ENCODE results near the gene UBAC2.

DNA sequence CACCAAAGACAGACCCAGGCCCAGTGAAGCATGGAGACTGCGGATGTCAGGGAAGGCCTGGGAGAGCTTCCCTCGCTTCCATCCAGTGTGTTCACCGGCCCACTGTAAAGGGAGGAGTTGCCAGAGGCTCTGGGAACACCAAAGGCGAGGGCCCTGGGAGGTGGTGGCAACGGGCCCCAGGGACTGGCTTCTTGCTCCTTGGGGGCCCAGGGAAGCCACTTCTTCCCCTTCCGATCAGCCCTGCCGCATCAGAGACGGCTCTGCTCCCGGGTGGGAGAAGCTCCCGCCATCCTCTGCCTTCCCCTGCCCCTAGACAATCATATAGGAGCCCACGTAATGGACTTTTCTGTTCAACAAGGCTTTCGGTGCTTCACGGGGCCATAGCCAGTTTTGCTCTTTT, 189.9 kb downstream of the UBAC2 start:
- TF ChIP-seq, protein P1, sequence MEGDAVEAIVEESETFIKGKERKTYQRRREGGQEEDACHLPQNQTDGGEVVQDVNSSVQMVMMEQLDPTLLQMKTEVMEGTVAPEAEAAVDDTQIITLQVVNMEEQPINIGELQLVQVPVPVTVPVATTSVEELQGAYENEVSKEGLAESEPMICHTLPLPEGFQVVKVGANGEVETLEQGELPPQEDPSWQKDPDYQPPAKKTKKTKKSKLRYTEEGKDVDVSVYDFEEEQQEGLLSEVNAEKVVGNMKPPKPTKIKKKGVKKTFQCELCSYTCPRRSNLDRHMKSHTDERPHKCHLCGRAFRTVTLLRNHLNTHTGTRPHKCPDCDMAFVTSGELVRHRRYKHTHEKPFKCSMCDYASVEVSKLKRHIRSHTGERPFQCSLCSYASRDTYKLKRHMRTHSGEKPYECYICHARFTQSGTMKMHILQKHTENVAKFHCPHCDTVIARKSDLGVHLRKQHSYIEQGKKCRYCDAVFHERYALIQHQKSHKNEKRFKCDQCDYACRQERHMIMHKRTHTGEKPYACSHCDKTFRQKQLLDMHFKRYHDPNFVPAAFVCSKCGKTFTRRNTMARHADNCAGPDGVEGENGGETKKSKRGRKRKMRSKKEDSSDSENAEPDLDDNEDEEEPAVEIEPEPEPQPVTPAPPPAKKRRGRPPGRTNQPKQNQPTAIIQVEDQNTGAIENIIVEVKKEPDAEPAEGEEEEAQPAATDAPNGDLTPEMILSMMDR (IDR thresholded peaks at IDR 0.05): no peak
- TF ChIP-seq EP300 (IDR thresholded peaks at IDR 0.05): no peak

Measured in sigmoid colon (tissue), 4 donors.